HCT116 (cell line): ENCODE measurements around the gene S100Z.

ENCODE experiments used
- CBX3 ChIP-seq: IDR thresholded peaks from 2 replicates; pipeline ENCODE4 v1.6.1; 2012; ENCODE audit warnings: low read depth
- CEBPB ChIP-seq: IDR thresholded peaks from 2 replicates; pipeline ENCODE4 v1.6.1; 2012; ENCODE audit warnings: low read depth
- EGR1 ChIP-seq: IDR thresholded peaks from 2 replicates; pipeline ENCODE4 v1.6.1; 2012; ENCODE audit warnings: low read depth
- EZH2 ChIP-seq: fragments of 200-600 bp; sonication (generic); IDR thresholded peaks from 2 replicates; pipeline ENCODE4 v1.6.1; 2017; ENCODE audit warnings: antibody characterized with exemption, mixed run types
- EZH2phosphoT487 ChIP-seq: fragments of 200-600 bp; IDR thresholded peaks from 2 replicates; pipeline ENCODE4 v1.6.1; 2018; ENCODE audit warnings: antibody characterized with exemption, borderline replicate concordance
- JUND ChIP-seq: IDR thresholded peaks from 2 replicates; pipeline ENCODE4 v1.6.1; 2012
- POLR2A ChIP-seq: IDR thresholded peaks from 2 replicates; pipeline ENCODE4 v1.7.0; 2011; ENCODE audit warnings: borderline replicate concordance; ENCODE audit not compliant: insufficient read depth, insufficient read length; ENCODE audit errors: extremely low read depth
- POLR2AphosphoS5 ChIP-seq: IDR thresholded peaks from 2 replicates; pipeline ENCODE4 v1.6.1; 2011; ENCODE audit warnings: mild to moderate bottlenecking, low read depth, low read length, moderate library complexity
- SRF ChIP-seq: IDR thresholded peaks from 2 replicates; pipeline ENCODE4 v1.6.1; 2012; ENCODE audit warnings: low read depth
- TF ChIP-seq, protein P1 (sequence below): IDR thresholded peaks from 2 replicates; pipeline ENCODE4 v1.6.1; 2012; ENCODE audit warnings: low read depth
- TF ChIP-seq, protein P2 (sequence below), 3 experiments: fragments of 200-600 bp in 1 of 3; sonication (generic) in 1 of 3; IDR thresholded peaks in 2 of 3; conservative IDR thresholded peaks in 1 of 3; 2 replicates each; pipeline ENCODE4 v1.5.1; 2012 to 2017; ENCODE audit warnings: low read depth in 2 of 3, low read length in 2 of 3, antibody characterized with exemption in 1 of 3, borderline replicate concordance in 1 of 3, control low read depth in 1 of 3, mild to moderate bottlenecking in 1 of 3, mixed read lengths in 1 of 3, mixed run types in 1 of 3, moderate library complexity in 1 of 3; ENCODE audit not compliant: insufficient read depth in 1 of 3
- TF ChIP-seq, protein P3 (sequence below): IDR thresholded peaks from 2 replicates; pipeline ENCODE4 v1.6.1; 2011; ENCODE audit warnings: mild to moderate bottlenecking, low read length, moderate library complexity; ENCODE audit not compliant: insufficient replicate concordance; ENCODE audit errors: extremely low read depth

DNA sequence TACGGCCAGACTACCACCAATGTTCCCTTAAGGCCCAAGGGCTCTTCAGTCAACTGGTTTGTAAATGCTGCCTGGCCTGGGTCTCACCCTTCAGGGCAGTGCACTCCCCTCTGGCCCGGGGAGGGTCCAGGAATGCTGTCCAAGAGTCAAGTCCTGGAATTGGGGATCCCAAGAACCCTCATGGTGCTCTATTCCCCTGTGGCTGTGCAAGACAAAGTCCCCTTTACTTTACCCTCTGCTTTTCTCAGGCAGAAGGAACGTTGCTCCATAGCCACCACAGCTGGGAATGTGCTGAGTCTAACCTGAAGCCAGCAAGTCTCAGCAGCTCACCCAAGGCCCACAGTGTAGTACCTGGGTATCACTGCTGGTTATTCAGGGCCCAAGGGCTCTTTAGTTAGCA is 51.7 kb downstream of the S100Z start:
- TF ChIP-seq, protein P1, sequence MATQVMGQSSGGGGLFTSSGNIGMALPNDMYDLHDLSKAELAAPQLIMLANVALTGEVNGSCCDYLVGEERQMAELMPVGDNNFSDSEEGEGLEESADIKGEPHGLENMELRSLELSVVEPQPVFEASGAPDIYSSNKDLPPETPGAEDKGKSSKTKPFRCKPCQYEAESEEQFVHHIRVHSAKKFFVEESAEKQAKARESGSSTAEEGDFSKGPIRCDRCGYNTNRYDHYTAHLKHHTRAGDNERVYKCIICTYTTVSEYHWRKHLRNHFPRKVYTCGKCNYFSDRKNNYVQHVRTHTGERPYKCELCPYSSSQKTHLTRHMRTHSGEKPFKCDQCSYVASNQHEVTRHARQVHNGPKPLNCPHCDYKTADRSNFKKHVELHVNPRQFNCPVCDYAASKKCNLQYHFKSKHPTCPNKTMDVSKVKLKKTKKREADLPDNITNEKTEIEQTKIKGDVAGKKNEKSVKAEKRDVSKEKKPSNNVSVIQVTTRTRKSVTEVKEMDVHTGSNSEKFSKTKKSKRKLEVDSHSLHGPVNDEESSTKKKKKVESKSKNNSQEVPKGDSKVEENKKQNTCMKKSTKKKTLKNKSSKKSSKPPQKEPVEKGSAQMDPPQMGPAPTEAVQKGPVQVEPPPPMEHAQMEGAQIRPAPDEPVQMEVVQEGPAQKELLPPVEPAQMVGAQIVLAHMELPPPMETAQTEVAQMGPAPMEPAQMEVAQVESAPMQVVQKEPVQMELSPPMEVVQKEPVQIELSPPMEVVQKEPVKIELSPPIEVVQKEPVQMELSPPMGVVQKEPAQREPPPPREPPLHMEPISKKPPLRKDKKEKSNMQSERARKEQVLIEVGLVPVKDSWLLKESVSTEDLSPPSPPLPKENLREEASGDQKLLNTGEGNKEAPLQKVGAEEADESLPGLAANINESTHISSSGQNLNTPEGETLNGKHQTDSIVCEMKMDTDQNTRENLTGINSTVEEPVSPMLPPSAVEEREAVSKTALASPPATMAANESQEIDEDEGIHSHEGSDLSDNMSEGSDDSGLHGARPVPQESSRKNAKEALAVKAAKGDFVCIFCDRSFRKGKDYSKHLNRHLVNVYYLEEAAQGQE, result no peak
- no peak for TF ChIP-seq EZH2phosphoT487
- TF ChIP-seq POLR2A, result no peak
- no peak for TF ChIP-seq JUND
- TF ChIP-seq, protein P2, sequence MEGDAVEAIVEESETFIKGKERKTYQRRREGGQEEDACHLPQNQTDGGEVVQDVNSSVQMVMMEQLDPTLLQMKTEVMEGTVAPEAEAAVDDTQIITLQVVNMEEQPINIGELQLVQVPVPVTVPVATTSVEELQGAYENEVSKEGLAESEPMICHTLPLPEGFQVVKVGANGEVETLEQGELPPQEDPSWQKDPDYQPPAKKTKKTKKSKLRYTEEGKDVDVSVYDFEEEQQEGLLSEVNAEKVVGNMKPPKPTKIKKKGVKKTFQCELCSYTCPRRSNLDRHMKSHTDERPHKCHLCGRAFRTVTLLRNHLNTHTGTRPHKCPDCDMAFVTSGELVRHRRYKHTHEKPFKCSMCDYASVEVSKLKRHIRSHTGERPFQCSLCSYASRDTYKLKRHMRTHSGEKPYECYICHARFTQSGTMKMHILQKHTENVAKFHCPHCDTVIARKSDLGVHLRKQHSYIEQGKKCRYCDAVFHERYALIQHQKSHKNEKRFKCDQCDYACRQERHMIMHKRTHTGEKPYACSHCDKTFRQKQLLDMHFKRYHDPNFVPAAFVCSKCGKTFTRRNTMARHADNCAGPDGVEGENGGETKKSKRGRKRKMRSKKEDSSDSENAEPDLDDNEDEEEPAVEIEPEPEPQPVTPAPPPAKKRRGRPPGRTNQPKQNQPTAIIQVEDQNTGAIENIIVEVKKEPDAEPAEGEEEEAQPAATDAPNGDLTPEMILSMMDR (IDR thresholded peaks at IDR 0.05 in 2 of 3, conservative IDR thresholded peaks at IDR 0.05 in 1 of 3; ENCODE audit: borderline replicate concordance in 1 of 3, insufficient read depth in 1 of 3, low read depth in 2 of 3, low read length in 2 of 3), result no peak
- TF ChIP-seq EZH2, result no peak
- TF ChIP-seq EGR1, result no peak
- no peak for TF ChIP-seq CEBPB
- TF ChIP-seq POLR2AphosphoS5, result no peak
- no peak for TF ChIP-seq CBX3
- no peak for TF ChIP-seq SRF
- TF ChIP-seq, protein P3, sequence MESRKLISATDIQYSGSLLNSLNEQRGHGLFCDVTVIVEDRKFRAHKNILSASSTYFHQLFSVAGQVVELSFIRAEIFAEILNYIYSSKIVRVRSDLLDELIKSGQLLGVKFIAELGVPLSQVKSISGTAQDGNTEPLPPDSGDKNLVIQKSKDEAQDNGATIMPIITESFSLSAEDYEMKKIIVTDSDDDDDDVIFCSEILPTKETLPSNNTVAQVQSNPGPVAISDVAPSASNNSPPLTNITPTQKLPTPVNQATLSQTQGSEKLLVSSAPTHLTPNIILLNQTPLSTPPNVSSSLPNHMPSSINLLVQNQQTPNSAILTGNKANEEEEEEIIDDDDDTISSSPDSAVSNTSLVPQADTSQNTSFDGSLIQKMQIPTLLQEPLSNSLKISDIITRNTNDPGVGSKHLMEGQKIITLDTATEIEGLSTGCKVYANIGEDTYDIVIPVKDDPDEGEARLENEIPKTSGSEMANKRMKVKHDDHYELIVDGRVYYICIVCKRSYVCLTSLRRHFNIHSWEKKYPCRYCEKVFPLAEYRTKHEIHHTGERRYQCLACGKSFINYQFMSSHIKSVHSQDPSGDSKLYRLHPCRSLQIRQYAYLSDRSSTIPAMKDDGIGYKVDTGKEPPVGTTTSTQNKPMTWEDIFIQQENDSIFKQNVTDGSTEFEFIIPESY, result no peak
